KMS-11 (cell line): ENCODE data around the gene TRERF1.
"Not testable (repeated sequence)": the region's sequence is repeated elsewhere in the genome, so short reads cannot be mapped to it uniquely, and the experiment has no call there.

Experiments used
- H2AFZ ChIP-seq: fragments of 200-600 bp; sonication (generic); 2 replicates; pipeline ENCODE4 v1.6.1; 2016; ENCODE audit warnings: antibody characterized with exemption, mixed run types, low read depth
- H3K27ac ChIP-seq: fragments of 200-600 bp; sonication (generic); 2 replicates; pipeline ENCODE4 v1.6.1; 2016; ENCODE audit warnings: mild to moderate bottlenecking, mixed run types
- H3K27me3 ChIP-seq: fragments of 200-600 bp; sonication (generic); 2 replicates; pipeline ENCODE4 v1.6.1; 2017; ENCODE audit warnings: mild to moderate bottlenecking, low read depth, mixed run types, moderate library complexity; ENCODE audit not compliant: insufficient read depth
- H3K36me3 ChIP-seq: fragments of 200-600 bp; sonication (generic); 2 replicates; pipeline ENCODE4 v1.6.1; 2017; ENCODE audit warnings: mild to moderate bottlenecking, mixed run types; ENCODE audit not compliant: insufficient read depth
- H3K4me1 ChIP-seq: fragments of 200-600 bp; sonication (generic); 2 replicates; pipeline ENCODE4 v1.6.1; 2016; ENCODE audit warnings: mild to moderate bottlenecking, low read depth, mixed run types; ENCODE audit not compliant: poor library complexity, severe bottlenecking
- H3K4me2 ChIP-seq: fragments of 200-600 bp; sonication (generic); 2 replicates; pipeline ENCODE4 v1.7.0; 2016; ENCODE audit warnings: mild to moderate bottlenecking, mixed run types
- H3K4me3 ChIP-seq: fragments of 200-600 bp; sonication (generic); IDR thresholded peaks from 2 replicates; pipeline ENCODE4 v1.6.1; 2017; ENCODE audit warnings: low read depth, low read length, mixed read lengths; ENCODE audit not compliant: insufficient read depth
- H3K79me2 ChIP-seq: fragments of 200-600 bp; sonication (generic); 2 replicates; pipeline ENCODE4 v1.6.1; 2016; ENCODE audit warnings: low read depth, mixed run types; ENCODE audit not compliant: insufficient read depth
- H3K9ac ChIP-seq: fragments of 200-600 bp; sonication (generic); 2 replicates; pipeline ENCODE4 v1.6.1; 2016; ENCODE audit warnings: mild to moderate bottlenecking, mixed run types
- H4K20me1 ChIP-seq: fragments of 200-600 bp; sonication (generic); 2 replicates; pipeline ENCODE4 v1.6.1; 2016; ENCODE audit warnings: mild to moderate bottlenecking, mixed run types; ENCODE audit not compliant: insufficient read depth
- TF ChIP-seq, protein P1 (sequence below): fragments of 200-600 bp; sonication (generic); conservative IDR thresholded peaks from 2 replicates; pipeline ENCODE4 v1.6.1; 2017; ENCODE audit warnings: low read depth, mild to moderate bottlenecking, antibody characterized with exemption, low read length, moderate library complexity, mixed read lengths

TRERF1 gene

DNA sequence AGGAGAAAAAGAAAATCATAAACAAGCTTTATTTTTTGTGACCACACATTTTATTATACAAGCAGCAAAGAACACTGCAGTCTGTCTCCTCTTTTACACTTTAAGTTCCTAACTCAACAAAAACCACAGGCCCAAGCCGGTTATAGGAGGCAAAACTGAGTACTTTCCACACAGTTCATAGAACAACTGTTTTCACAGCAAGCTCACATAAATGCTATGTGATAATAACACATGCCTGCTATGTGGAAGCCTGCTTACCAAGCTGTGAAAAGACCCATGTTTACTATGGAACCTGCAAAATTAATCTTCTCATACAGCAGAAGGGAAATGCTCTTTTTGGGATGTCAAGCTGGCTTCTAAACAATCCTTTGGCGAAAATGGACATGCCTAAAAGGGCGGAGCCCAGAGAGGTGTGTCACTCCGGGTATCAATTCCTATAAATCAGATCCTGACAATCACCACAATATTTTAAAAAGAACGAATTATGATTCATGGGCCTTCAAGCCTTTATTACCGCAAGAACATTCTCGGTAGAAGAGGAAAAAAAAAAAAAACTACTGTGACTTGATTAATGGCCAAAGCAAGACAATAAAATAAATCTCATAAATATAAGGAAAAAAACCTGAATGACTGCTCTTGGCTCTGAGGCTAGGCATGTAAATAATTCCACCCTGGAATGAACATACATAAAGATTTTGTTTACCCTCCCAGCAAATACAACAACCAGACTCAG is 2.6 kb downstream of the TRERF1 start:
- H3K36me3 ChIP-seq = no peaks in the 10 kb centered on the region
- peaks cover 42% of the 10 kb centered on the region for H3K79me2 ChIP-seq
- no peak overlapping the region for H3K4me3 ChIP-seq
- no peak overlapping the region for H3K27ac ChIP-seq
- peaks cover 14% of the 10 kb centered on the region for H3K4me1 ChIP-seq
- H3K9ac ChIP-seq = no peak overlapping the region
- H4K20me1 ChIP-seq = no peaks in the 10 kb centered on the region
- TF ChIP-seq, protein P1, sequence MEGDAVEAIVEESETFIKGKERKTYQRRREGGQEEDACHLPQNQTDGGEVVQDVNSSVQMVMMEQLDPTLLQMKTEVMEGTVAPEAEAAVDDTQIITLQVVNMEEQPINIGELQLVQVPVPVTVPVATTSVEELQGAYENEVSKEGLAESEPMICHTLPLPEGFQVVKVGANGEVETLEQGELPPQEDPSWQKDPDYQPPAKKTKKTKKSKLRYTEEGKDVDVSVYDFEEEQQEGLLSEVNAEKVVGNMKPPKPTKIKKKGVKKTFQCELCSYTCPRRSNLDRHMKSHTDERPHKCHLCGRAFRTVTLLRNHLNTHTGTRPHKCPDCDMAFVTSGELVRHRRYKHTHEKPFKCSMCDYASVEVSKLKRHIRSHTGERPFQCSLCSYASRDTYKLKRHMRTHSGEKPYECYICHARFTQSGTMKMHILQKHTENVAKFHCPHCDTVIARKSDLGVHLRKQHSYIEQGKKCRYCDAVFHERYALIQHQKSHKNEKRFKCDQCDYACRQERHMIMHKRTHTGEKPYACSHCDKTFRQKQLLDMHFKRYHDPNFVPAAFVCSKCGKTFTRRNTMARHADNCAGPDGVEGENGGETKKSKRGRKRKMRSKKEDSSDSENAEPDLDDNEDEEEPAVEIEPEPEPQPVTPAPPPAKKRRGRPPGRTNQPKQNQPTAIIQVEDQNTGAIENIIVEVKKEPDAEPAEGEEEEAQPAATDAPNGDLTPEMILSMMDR = no peak
- H2AFZ ChIP-seq = no peak overlapping the region
- H3K4me2 ChIP-seq = no peak overlapping the region
- H3K27me3 ChIP-seq = no peaks in the 10 kb centered on the region

DNA sequence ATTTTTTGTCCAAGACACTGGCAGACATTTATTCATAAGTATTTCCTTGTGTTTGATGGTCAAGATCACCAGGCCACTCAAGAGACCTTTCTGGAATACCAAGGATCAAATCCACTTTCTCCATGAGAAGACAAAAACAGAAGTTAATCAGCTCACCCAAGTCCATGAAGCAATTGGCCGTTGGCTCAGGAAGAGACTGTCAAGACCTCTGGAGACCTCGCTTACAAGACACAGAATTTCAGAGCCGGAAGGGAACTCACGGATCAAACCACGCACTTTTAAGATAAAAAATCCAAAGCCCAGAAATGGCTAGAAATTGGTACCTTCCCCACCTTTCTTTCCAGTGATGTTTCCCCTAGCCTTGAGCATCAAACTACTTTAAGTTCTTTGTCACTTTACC is 3.3 kb downstream of the TRERF1 start:
- Histone ChIP-seq H3K4me3 (no peak overlapping the region), H3K9ac (no peak overlapping the region), H3K36me3 (no peaks in the 10 kb centered on the region), H3K27ac (no peak overlapping the region), H4K20me1 (no peaks in the 10 kb centered on the region), H3K4me2 (no peak overlapping the region), H2AFZ (no peak overlapping the region), H3K4me1 (peaks cover 11% of the 10 kb centered on the region), H3K27me3 (no peaks in the 10 kb centered on the region), H3K79me2 (peaks cover 42% of the 10 kb centered on the region)
- TF ChIP-seq, protein P1 = no peak

DNA sequence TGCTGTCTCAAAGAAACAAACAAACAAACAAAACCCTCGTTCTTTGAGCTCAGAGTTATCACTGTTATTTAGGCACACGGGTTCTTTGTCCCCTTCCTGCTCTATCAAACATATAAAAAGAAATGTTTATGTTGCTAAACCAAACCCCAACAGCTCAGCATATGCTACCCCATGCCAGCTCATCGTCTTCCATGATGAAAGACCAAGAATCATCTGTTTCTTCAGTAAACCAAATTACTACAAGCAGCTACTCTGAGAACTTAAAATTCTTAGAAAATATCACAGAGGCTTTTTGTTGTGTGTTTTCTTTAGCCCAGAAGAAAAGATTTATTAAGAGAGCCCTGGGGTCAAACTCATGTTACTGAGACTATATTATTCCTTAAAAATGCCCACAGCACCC is 4.7 kb downstream of the TRERF1 start:
- Histone ChIP-seq H3K27ac (no peak overlapping the region), H3K79me2 (peaks cover 42% of the 10 kb centered on the region), H3K27me3 (no peaks in the 10 kb centered on the region)

DNA sequence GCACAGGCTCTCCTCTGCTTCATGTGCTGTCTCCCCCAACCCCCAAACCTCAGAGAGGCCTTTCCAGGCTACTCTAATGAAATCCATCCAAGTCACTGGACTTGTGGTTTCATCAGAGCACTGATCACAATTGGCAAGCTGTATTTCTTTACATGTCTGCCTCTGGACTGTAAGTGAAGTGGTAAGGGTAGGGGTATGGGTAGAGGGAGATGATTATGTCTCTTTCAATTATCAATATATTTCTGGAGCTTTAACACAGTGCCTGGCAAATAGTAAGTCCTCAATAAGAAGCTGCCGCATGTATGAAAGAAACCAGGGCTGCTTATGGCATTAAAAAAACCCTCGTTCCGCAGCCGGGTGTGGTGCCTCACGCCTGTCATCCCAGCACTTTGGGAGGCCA is 5.4 kb downstream of the TRERF1 start:
- Histone ChIP-seq H3K4me3 (no peak overlapping the region), H2AFZ (no peak overlapping the region), H3K79me2 (peaks cover 42% of the 10 kb centered on the region), H3K4me2 (no peak overlapping the region), H3K27me3 (no peaks in the 10 kb centered on the region), H3K4me1 (peaks cover 9% of the 10 kb centered on the region), H3K36me3 (no peaks in the 10 kb centered on the region), H3K27ac (no peak overlapping the region), H4K20me1 (no peaks in the 10 kb centered on the region), H3K9ac (no peak overlapping the region)
- TF ChIP-seq, protein P1 = no peak

More for the DNA sequence above, 4.7 kb downstream of the TRERF1 start:
- no peak overlapping the region for H3K9ac ChIP-seq
- H2AFZ ChIP-seq = no peak overlapping the region
- no peak overlapping the region for H3K4me3 ChIP-seq
- no peaks in the 10 kb centered on the region for H4K20me1 ChIP-seq
- no peaks in the 10 kb centered on the region for H3K36me3 ChIP-seq
- peaks cover 9% of the 10 kb centered on the region for H3K4me1 ChIP-seq
- H3K4me2 ChIP-seq = no peak overlapping the region
- TF ChIP-seq, protein P1 = no peak

DNA sequence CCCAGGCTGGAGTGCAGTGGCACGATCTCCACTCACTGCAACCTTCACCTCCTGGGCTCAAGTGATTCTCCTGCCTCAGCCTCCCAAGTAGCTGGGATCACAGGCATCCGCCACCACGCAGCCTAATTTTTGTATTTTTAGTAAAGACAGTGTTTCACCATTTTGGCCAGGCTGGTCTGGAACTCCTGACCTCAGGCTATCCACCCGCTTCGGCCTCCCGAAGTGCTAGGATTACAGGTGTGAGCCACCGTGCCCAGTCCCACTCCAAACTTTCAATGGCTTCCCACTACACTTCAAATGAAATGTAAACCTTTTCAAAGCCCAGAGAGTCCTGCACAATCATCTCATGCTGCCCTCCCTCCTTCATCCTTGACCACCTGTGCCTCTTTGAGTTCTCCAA is 5.8 kb downstream of the TRERF1 start:
- H3K4me3 ChIP-seq = not testable (repeated sequence)
- peaks cover 42% of the 10 kb centered on the region for H3K79me2 ChIP-seq

More for the DNA sequence above, 5.8 kb downstream of the TRERF1 start:
- not testable (repeated sequence) for H3K9ac ChIP-seq, H2AFZ ChIP-seq, H4K20me1 ChIP-seq, H3K4me1 ChIP-seq, H3K4me2 ChIP-seq, H3K27me3 ChIP-seq, H3K36me3 ChIP-seq, H3K27ac ChIP-seq
